ENCODE results near the gene FER. TPM values are rescaled to one million over a fixed set of nuclear protein-coding genes. Genes with fewer than 3 reads are reported as not detected.
A peak's percentile ranks its signal among the peaks of the same experiment; 100 is the strongest.
"Not testable (repeated sequence)": the region's sequence is repeated elsewhere in the genome, so short reads cannot be mapped to it uniquely, and the experiment has no call there.

The FER gene
- total and polyA plus RNA-seq, 9 donors: 6.3 to 26.9 (median 9.7) TPM

DNA sequence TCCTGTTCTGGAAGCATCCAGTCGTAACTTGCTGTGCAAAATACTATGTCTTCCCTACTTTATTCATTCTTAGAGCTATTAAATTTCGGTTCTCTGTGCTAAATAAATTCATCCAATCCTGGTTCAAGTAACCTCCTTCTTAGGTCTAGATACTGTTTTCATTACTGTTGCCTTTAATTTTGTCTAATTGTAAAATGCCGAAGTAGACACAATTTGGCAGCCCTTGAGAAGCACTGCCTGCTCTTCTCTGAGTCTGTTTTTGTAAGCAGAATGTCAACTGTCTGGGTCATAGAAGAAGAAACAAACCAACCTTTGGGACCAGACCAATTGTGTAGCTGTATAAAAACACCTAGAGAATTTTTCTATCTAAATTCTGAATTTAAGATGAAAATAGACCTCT, 412.8 kb downstream of the FER start:
- Histone ChIP-seq H3K36me3 (ENCODE audit: control insufficient read depth, insufficient read depth, low read length) (no peaks in the 10 kb centered on the region), H3K27ac (ENCODE audit: low read length) (no peak overlapping the region), H3K4me1 (ENCODE audit: control insufficient read depth, insufficient read depth, low read length) (no peaks in the 10 kb centered on the region), H3K27me3 (ENCODE audit: control insufficient read depth, insufficient read depth, low read length) (no peaks in the 10 kb centered on the region), H3K9me3 (replicated peaks; ENCODE audit: control insufficient read depth, low read depth, low read length) (no peaks in the 10 kb centered on the region), H3K4me3 (ENCODE audit: low read length) (no peak overlapping the region)
- DNase-seq: no peak
- WGBS (ENCODE audit: insufficient coverage): no CpG with 5 or more reads among the region's 3 CpGs

DNA sequence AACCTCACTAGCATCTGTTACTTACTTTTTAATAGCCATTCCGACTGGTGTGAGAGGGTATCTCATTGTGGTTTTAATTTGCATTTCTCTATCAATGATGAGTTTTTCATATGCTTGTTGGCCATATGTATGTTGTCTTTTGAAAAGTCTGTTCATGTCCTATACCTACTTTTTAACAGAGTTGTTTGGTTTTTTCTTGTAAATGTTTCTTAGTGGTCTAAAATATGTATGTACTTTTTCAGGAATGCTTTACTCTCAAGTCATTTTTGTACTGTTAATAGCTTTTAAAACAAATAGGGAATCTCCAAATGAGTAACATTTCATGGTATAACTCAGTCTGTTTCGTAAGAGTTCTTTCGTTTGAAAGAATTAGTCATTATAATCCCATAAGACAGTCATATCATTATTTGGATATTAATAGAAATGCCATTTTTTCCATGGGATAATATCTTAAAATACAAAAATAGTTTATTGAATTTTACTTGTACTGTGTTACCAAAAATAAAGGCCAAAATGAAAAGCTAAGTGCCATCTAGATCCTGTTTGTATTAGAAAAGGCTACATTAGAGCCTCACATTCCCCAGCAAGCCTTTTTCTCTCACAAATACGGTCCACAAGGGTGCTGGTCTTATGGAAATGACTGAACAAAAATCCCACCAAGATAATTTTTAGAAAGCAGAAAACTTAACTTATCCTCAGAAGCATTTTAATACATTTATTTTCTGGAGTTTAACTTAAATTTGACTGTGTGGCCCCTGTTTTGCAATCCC, 414.4 kb downstream of the FER start:
- H3K4me1 ChIP-seq (ENCODE audit: control insufficient read depth, insufficient read depth, low read length): no peaks in the 10 kb centered on the region
- WGBS (ENCODE audit: insufficient coverage): no CpG with 5 or more reads among the region's 4 CpGs
- H3K4me3 ChIP-seq (ENCODE audit: low read length): no peak overlapping the region
- no peaks in the 10 kb centered on the region for H3K36me3 ChIP-seq (ENCODE audit: control insufficient read depth, insufficient read depth, low read length)
- no peaks in the 10 kb centered on the region for H3K9me3 ChIP-seq (replicated peaks; ENCODE audit: control insufficient read depth, low read depth, low read length)
- no peak overlapping the region for H3K27ac ChIP-seq (ENCODE audit: low read length)
- no peak for DNase-seq
- H3K27me3 ChIP-seq (ENCODE audit: control insufficient read depth, insufficient read depth, low read length): no peaks in the 10 kb centered on the region

DNA sequence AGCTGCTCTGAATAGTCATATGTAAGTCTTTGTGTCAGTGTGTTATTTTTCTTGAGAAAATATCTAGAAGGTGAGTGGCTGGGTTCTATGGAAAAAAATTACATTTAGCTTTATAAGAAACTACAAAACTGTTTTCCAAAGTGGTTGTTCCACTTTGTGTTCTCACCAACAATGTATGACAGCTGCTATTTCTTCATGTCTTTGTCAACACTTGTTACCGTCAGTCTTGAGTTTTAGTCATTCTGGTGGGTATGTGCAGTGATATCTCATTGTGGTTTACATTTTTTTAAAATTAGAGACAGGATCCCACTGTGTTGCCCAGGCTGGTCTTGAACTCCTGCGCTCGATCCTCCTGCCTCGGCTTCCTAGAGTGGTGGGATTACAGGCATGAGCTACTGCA, 415.6 kb downstream of the FER start:
- Histone ChIP-seq H3K27me3 (ENCODE audit: control insufficient read depth, insufficient read depth, low read length) (no peaks in the 10 kb centered on the region), H3K4me3 (ENCODE audit: low read length) (no peak overlapping the region), H3K36me3 (ENCODE audit: control insufficient read depth, insufficient read depth, low read length) (no peaks in the 10 kb centered on the region), H3K9me3 (replicated peaks; ENCODE audit: control insufficient read depth, low read depth, low read length) (no peaks in the 10 kb centered on the region), H3K27ac (ENCODE audit: low read length) (no peak overlapping the region), H3K4me1 (ENCODE audit: control insufficient read depth, insufficient read depth, low read length) (no peaks in the 10 kb centered on the region)
- DNase-seq: no peak
- WGBS (ENCODE audit: insufficient coverage): no CpG with 5 or more reads among the region's 4 CpGs

DNA sequence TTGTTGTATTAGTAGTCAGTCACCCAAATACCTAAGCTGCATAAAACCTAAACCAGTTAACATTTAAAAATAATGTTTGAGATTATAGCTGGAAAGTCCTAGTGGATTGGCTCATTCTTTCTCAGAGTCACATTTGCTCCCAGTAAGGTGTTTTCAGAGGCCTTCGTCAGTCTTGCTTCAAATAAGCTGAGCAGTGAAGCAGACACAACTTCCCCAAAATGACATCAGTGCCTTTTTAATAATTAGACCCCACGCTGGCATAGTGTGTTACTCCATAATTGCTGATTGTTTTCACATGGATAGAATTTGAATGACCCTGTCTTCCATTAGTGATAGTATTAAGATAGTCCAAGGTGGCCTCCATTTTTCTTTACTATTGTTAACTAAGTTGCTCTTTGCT, 416.3 kb downstream of the FER start:
- Histone ChIP-seq H3K4me3 (ENCODE audit: low read length) (no peak overlapping the region), H3K27me3 (ENCODE audit: control insufficient read depth, insufficient read depth, low read length) (no peaks in the 10 kb centered on the region), H3K36me3 (ENCODE audit: control insufficient read depth, insufficient read depth, low read length) (no peaks in the 10 kb centered on the region), H3K27ac (ENCODE audit: low read length) (no peak overlapping the region), H3K4me1 (ENCODE audit: control insufficient read depth, insufficient read depth, low read length) (no peaks in the 10 kb centered on the region), H3K9me3 (replicated peaks; ENCODE audit: control insufficient read depth, low read depth, low read length) (no peaks in the 10 kb centered on the region)
- WGBS (ENCODE audit: insufficient coverage): no CpG with 5 or more reads among the region's 2 CpGs
- no peak for DNase-seq

DNA sequence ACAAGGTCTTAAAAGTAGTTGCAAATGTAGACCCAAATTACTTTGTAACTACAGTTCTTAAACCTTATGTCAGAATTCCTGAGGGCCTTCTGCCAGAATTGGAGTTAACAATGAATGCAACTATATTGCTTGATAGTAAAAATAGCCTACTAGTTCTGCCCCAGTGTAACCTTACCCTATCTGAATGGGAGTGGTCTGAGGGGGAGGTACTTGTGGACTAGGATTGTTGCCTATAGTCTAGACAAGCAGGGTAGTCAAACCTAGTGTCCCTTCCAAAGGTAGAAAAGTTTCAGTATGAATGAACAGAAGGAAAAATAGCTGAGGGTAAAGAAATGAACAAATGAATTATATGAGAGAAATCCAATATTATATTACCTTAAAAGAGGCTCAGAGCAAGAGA, 419.9 kb downstream of the FER start:
- Histone ChIP-seq H3K4me1 (ENCODE audit: control insufficient read depth, insufficient read depth, low read length) (no peaks in the 10 kb centered on the region), H3K4me3 (ENCODE audit: low read length) (no peak overlapping the region), H3K27me3 (ENCODE audit: control insufficient read depth, insufficient read depth, low read length) (no peaks in the 10 kb centered on the region), H3K9me3 (replicated peaks; ENCODE audit: control insufficient read depth, low read depth, low read length) (no peaks in the 10 kb centered on the region), H3K27ac (ENCODE audit: low read length) (no peak overlapping the region), H3K36me3 (ENCODE audit: control insufficient read depth, insufficient read depth, low read length) (no peaks in the 10 kb centered on the region)
- DNase-seq: peak; percentile 19

DNA sequence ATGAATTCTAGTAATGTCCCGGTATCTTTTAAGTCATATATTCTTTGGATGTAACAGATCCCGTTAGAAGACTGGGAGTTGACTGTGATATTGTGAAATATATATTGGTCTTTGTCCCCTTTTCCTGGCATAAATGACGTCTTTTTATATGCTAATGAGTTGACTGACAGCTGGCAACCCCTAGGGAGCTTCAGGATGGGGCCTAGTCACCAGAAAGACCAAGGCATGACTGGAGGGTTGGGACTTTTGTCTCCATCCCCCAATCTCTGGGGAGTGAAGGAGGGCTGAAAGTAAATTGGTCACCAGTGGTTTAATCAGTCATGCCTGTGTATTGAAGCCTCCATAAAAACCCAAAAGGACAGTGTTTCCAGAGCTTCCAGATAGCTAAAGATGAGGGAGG, 420.5 kb downstream of the FER start:
- Histone ChIP-seq H3K4me1 (ENCODE audit: control insufficient read depth, insufficient read depth, low read length) (no peaks in the 10 kb centered on the region), H3K36me3 (ENCODE audit: control insufficient read depth, insufficient read depth, low read length) (no peaks in the 10 kb centered on the region), H3K27ac (ENCODE audit: low read length) (no peak overlapping the region), H3K9me3 (replicated peaks; ENCODE audit: control insufficient read depth, low read depth, low read length) (no peaks in the 10 kb centered on the region), H3K4me3 (ENCODE audit: low read length) (no peak overlapping the region), H3K27me3 (ENCODE audit: control insufficient read depth, insufficient read depth, low read length) (no peaks in the 10 kb centered on the region)
- no peak for DNase-seq
- WGBS (ENCODE audit: insufficient coverage): no CpG with 5 or more reads among the region's 3 CpGs

DNA sequence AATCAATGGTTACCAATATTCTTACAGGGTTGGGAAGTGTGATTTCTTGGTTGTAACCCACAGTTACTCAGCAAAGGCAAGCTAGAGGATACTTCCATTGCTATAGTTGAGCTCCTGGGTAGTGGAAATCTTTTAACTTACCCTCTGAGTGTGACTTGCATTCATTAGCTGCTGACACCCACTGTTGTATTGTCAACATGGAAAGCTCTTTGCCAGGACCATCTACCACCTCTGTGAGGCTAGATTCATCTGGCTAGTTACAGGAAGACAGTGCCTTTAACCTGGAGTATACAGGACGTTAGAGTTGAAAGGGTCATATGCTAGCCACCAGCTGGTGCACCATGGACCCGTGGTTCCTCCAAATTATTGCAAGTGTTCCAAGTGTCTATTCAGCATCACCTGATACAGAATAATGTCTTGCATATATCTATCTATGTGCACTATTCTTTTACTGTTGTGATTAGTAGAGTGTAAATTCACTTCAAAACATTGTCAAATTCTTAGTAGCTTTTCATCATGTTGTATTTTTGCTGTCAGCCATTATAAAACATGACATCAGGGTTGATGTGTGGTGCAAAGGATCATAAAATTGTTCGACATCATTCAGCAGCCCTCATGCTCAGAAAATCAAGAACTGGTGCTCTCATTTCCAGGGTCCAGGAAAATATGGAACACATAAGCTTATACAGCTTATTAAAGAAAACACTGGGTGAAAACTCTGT, 423.1 kb downstream of the FER start:
- Histone ChIP-seq H3K4me1 (ENCODE audit: control insufficient read depth, insufficient read depth, low read length) (no peaks in the 10 kb centered on the region), H3K36me3 (ENCODE audit: control insufficient read depth, insufficient read depth, low read length) (no peaks in the 10 kb centered on the region)
- no CpG with 5 or more reads among the region's 3 CpGs for WGBS (ENCODE audit: insufficient coverage)

DNA sequence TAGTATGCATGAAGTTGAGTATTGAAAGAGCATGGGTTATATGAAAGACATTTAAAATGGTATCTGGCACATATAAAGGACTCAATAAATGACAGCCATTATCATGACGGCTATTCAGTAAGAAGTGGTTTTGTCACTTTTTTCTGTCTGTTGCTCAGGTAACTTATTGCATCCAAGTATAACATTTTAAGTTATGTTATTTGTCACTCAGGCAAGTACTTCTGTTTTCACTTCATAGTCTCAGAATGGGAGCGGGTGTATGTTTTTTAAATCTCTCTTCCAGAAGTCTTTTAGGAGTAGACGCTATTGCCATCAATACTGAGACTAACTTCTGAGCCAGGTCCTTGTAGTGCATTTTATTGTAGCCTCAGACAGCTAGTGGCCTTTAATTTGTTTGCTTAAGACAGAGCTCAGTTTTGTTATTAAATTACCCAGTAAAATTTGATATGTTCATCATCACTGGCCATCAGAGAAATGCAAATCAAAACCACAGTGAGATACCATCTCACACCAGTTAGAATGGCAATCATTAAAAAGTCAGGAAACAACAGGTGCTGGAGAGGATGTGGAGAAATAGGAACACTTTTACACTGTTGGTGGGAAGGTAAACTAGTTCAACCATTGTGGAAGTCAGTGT, 423.9 kb downstream of the FER start:
- DNase-seq; H3K27me3 ChIP-seq (ENCODE audit: control insufficient read depth, insufficient read depth, low read length); H3K36me3 ChIP-seq (ENCODE audit: control insufficient read depth, insufficient read depth, low read length); H3K9me3 ChIP-seq (replicated peaks; ENCODE audit: control insufficient read depth, low read depth, low read length); H3K4me3 ChIP-seq (ENCODE audit: low read length); H3K27ac ChIP-seq (ENCODE audit: low read length); H3K4me1 ChIP-seq (ENCODE audit: control insufficient read depth, insufficient read depth, low read length): not testable (repeated sequence)
- WGBS (ENCODE audit: insufficient coverage): no CpG with 5 or more reads among the region's 3 CpGs

More for the DNA sequence above, 423.1 kb downstream of the FER start:
- no peaks in the 10 kb centered on the region for H3K9me3 ChIP-seq (replicated peaks; ENCODE audit: control insufficient read depth, low read depth, low read length)
- DNase-seq: no peak
- H3K27me3 ChIP-seq (ENCODE audit: control insufficient read depth, insufficient read depth, low read length): no peaks in the 10 kb centered on the region
- H3K27ac ChIP-seq (ENCODE audit: low read length): no peak overlapping the region
- no peak overlapping the region for H3K4me3 ChIP-seq (ENCODE audit: low read length)

DNA sequence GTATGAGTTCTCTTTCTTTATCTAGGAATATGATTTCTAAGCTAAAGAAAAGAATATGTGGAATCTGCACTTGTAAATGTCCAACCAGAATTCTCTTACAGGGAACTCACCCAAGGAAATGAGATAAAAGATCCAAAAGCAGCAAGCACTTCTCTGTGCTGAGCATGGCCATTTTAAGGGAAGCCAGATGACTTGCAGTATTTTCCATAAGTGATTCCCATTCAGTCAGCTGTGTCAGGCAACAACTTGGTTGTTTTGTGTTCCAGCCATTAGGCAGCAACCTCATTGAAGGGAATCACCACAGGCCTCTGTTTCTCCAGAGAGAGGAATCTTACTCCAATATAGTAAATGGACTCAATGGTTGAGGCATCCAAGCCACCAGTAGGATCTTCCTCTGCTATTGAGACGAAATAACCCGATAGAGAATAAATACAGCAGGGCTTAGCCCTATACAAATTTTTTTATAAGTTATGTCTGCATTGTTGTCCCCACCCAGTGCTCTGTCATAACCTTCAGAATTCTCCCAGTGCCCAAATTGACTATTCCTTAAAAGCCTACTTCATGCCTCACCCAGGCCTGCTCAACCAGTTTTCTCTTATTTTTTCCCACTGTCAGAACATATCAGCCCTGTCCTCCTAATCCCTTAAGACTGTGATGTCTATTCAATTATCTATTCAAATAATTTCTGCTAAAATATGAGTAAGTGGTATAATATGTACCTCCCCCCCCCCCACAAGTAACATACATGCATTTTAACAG, 425.5 kb downstream of the FER start:
- H3K4me3 ChIP-seq (ENCODE audit: low read length): no peak overlapping the region
- no peak overlapping the region for H3K27ac ChIP-seq (ENCODE audit: low read length)
- no peaks in the 10 kb centered on the region for H3K36me3 ChIP-seq (ENCODE audit: control insufficient read depth, insufficient read depth, low read length)
- DNase-seq: peak; percentile 73
- no peaks in the 10 kb centered on the region for H3K4me1 ChIP-seq (ENCODE audit: control insufficient read depth, insufficient read depth, low read length)
- WGBS (ENCODE audit: insufficient coverage): no CpG with 5 or more reads among the region's 2 CpGs
- H3K9me3 ChIP-seq (replicated peaks; ENCODE audit: control insufficient read depth, low read depth, low read length): no peaks in the 10 kb centered on the region
- no peaks in the 10 kb centered on the region for H3K27me3 ChIP-seq (ENCODE audit: control insufficient read depth, insufficient read depth, low read length)

DNA sequence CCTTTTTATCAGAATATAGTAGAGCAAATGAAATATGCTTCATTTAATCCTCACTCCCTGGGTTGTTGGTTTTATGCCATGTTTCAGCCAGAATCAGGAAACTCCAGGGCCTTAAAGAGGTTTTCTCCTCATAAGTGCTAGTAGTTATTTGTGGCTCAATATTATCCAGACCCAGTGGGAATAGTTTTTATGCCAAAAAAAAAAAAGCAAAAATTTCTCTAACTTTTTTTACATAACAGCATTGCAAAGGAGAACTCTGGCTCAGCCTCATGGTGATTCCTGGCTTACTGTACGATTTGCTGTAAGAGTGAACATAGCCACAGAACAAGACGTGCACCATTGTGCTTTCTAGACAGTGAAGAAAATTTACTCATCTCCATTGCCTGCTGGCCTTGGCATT, 429.5 kb downstream of the FER start:
- peak; percentile 91 for DNase-seq
- no peaks in the 10 kb centered on the region for H3K4me1 ChIP-seq (ENCODE audit: control insufficient read depth, insufficient read depth, low read length)
- no peaks in the 10 kb centered on the region for H3K27me3 ChIP-seq (ENCODE audit: control insufficient read depth, insufficient read depth, low read length)
- 44% methylated on average over 2 of the region's 2 CpGs for WGBS (ENCODE audit: insufficient coverage)
- H3K36me3 ChIP-seq (ENCODE audit: control insufficient read depth, insufficient read depth, low read length): no peaks in the 10 kb centered on the region
- peak overlapping the region; percentile 17 for H3K27ac ChIP-seq (ENCODE audit: low read length)
- H3K9me3 ChIP-seq (replicated peaks; ENCODE audit: control insufficient read depth, low read depth, low read length): no peaks in the 10 kb centered on the region
- no peak overlapping the region for H3K4me3 ChIP-seq (ENCODE audit: low read length)

All from muscle of leg (tissue), 11 donors.